CD8-positive, alpha-beta memory T cell (primary cell): ENCODE measurements around the gene ALKAL2. TPM values are rescaled to one million over a fixed set of nuclear protein-coding genes. Genes with fewer than 3 reads are reported as not detected.

ENCODE experiments used
- CTCF ChIA-PET: fragments of 350-600 bp; sonication (Branson Sonifier 250); formaldehyde crosslinking; loops from one replicate; lab custom pipeline; 2021; ENCODE audit warnings: antibody characterized with exemption; lab: Charles Lee
- POLR2A ChIA-PET: fragments of 350-600 bp; sonication (Branson Sonifier 250); formaldehyde crosslinking; loops from one replicate; lab custom pipeline; 2021; ENCODE audit warnings: antibody characterized with exemption; lab: Charles Lee
- DNase-seq, 5 donors: peaks; one replicate each; pipeline versions ENCODE4 v3.0.0 to v3.0.0-alpha.2; 2020 to 2022; ENCODE audit warnings: mixed read lengths in 1 of 5
- H3K27ac ChIP-seq: one replicate; pipeline ENCODE4 v1.7.0; 2013; ENCODE audit warnings: low read depth, mild to moderate bottlenecking, low read length, moderate library complexity
- H3K27me3 ChIP-seq: 2 replicates; pipeline ENCODE4 v1.7.0; 2013; ENCODE audit warnings: low read length, mild to moderate bottlenecking; ENCODE audit not compliant: insufficient read depth, poor library complexity, severe bottlenecking
- H3K36me3 ChIP-seq: 2 replicates; pipeline ENCODE4 v1.7.0; 2013; ENCODE audit warnings: mild to moderate bottlenecking, low read length, moderate library complexity; ENCODE audit not compliant: insufficient read depth
- H3K4me1 ChIP-seq: 2 replicates; pipeline ENCODE4 v1.7.0; 2013; ENCODE audit warnings: mild to moderate bottlenecking, low read length, moderate library complexity; ENCODE audit not compliant: insufficient read depth
- H3K4me3 ChIP-seq: 2 replicates; pipeline ENCODE4 v1.7.0; 2013; ENCODE audit warnings: mild to moderate bottlenecking, low read length
- H3K9me3 ChIP-seq: 2 replicates; pipeline ENCODE4 v1.7.0; 2013; ENCODE audit warnings: mild to moderate bottlenecking, low read length
- H3K27ac Mint-ChIP-seq, 8 donors: one replicate each; pipeline ENCODE4 v1.8.0; 2020 to 2021; ENCODE audit warnings: mixed read lengths in 8 of 8, mild to moderate bottlenecking in 6 of 8, inconsistent platforms in 3 of 8, moderate library complexity in 3 of 8
- H3K27me3 Mint-ChIP-seq, 2 donors: one replicate each; pipeline ENCODE4 v1.8.0; 2020 to 2021; ENCODE audit warnings: mixed read lengths in 2 of 2, mild to moderate bottlenecking in 1 of 2, moderate library complexity in 1 of 2
- H3K36me3 Mint-ChIP-seq, 3 donors: one replicate each; pipeline ENCODE4 v1.8.0; 2020 to 2021; ENCODE audit warnings: mixed read lengths in 3 of 3, inconsistent platforms in 1 of 3, mild to moderate bottlenecking in 1 of 3
- H3K4me1 Mint-ChIP-seq, 3 donors: one replicate each; pipeline ENCODE4 v1.8.0; 2020 to 2021; ENCODE audit warnings: mixed read lengths in 3 of 3, inconsistent platforms in 1 of 3, mild to moderate bottlenecking in 1 of 3
- H3K4me3 Mint-ChIP-seq, 7 donors: one replicate each; pipeline ENCODE4 v1.8.0; 2020 to 2021; ENCODE audit warnings: mixed read lengths in 7 of 7, mild to moderate bottlenecking in 6 of 7, moderate library complexity in 4 of 7, inconsistent platforms in 2 of 7
- H3K9me3 Mint-ChIP-seq, 5 donors: one replicate each; pipeline ENCODE4 v1.8.0; 2020 to 2022; ENCODE audit warnings: mixed read lengths in 5 of 5, mild to moderate bottlenecking in 3 of 5, moderate library complexity in 2 of 5, inconsistent platforms in 1 of 5
- polyA plus RNA-seq: library from polyadenylated mRNA; unstranded; fragments of 300-500 nt; fragmentation: Illumina TruSeq; gene quantifications from one replicate; pipeline ENCODE4 v1.2.3, GENCODE V29; 2021
- total RNA-seq, 2 experiments: library from RNA; stranded (reverse); gene quantifications; one replicate each; pipeline ENCODE4 v1.2.3, GENCODE V29; 2021

ALKAL2 gene
- total and polyA plus RNA-seq, 3 experiments from 2014 or later = not detected

DNA sequence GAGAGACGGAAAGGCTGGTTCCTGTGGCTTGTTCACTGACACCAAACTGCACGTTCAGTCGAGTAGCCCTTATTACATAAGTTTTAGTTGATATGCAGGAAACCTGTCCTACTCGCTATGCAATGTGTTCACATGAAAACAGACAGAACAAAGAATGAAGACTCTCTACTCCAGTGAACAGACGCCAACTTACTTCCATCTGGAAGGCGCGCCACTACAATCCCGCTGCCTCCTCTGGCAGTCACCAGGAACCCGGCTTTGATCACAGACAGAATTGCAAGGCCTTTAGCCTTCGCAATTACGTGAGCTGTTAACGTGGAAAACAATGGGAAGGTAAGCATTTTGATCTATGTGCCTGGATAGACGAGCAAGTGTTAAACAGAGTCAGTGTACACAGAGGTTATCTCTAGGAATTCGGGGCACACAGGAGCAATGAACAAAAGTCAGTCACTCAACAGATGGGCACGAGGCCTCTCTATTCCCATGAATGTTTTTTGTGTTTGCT, 38.3 kb downstream of the ALKAL2 start:
- no peaks in the 10 kb centered on the region for H3K4me1 ChIP-seq
- no peaks in the 10 kb centered on the region for H3K27me3 ChIP-seq
- Mint-ChIP-seq H3K4me1 (peaks cover 4 to 7% (median 6%) of the 10 kb centered on the region in 3 donors), H3K27ac (no peak overlapping the region), H3K36me3 (peaks cover 0 to 58% (median 16%) of the 10 kb centered on the region in 3 donors), H3K9me3 (no peaks in the 10 kb centered on the region), H3K4me3 (no peak overlapping the region), H3K27me3 (no peaks in the 10 kb centered on the region)
- H3K9me3 ChIP-seq = no peaks in the 10 kb centered on the region
- ChIA-PET CTCF (interaction anchor here (1.0 to 1.5 kb wide), 2 partner anchors 11 to 387 kb away, joined by 3 to 4 read pairs; no protein-coding TSS in a partner anchor), POLR2A (no interaction called here)
- no peak overlapping the region for H3K4me3 ChIP-seq
- H3K27ac ChIP-seq = no peak overlapping the region
- H3K36me3 ChIP-seq = peaks cover 13% of the 10 kb centered on the region
- no peak for DNase-seq

DNA sequence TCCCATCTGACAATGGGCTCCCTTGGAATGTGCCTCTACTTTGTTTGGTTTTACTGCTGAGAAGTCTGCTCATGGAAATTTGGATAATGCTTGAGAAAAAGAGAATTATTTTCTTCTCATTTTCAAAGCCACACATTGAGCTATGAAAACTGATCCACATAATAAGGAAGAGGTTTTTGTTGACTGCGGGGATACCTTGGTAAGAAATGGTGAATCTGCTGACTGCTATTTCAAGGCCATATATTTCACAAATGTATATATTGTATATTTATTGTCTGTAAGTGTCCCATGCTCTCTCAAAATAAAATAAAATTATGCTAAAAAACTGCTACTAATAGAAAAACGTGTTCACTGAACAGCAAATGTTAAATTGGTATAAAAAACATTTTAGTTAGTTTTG, 39.2 kb downstream of the ALKAL2 start:
- Histone ChIP-seq H3K27me3 (no peaks in the 10 kb centered on the region), H3K27ac (no peak overlapping the region), H3K4me3 (no peak overlapping the region), H3K36me3 (peaks cover 13% of the 10 kb centered on the region), H3K9me3 (no peaks in the 10 kb centered on the region), H3K4me1 (no peaks in the 10 kb centered on the region)
- no peak for DNase-seq
- H3K36me3 Mint-ChIP-seq = peaks cover 2 to 65% (median 23%) of the 10 kb centered on the region in 3 donors
- H3K27me3 Mint-ChIP-seq = no peaks in the 10 kb centered on the region
- POLR2A ChIA-PET = interaction anchor here (0.6 kb wide), 1 partner anchor 186 kb away, joined by 4 read pairs; no protein-coding TSS in a partner anchor
- no peak overlapping the region for H3K27ac Mint-ChIP-seq
- no peak overlapping the region for H3K4me3 Mint-ChIP-seq
- no peaks in the 10 kb centered on the region for H3K9me3 Mint-ChIP-seq
- CTCF ChIA-PET = no interaction called here
- H3K4me1 Mint-ChIP-seq = peaks cover 4 to 7% (median 6%) of the 10 kb centered on the region in 3 donors

DNA sequence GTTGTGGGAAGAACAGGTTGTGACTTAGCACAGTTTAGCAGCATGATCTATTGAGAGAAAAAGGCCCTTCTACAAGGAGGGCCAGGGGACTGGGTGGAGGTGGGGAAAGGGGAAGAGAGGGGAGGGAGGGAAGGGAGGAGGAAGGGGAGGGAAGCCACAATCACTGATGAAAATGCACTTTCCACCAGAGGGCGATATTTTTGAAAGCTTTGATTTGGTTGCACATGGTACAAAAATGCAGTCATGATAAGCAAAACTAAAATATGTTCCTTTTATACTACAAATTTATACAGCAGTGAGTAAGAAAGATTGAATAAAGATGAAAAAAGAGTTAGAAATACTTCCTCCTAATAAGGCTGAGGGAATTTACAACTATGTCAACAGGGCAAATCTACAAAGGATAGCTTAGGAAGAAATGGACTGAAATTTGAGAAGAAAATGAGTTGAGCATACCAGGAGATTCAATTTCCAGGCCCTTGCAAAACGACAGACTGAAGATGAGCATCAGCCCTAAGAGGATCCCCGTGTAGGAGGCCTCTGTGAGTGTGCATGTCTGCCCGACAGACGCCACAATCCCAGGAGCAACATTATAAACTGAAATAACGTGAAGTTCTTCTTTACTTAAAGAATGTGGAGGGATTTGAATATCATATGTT, 41.3 kb downstream of the ALKAL2 start:
- H3K4me1 ChIP-seq = no peaks in the 10 kb centered on the region
- Mint-ChIP-seq H3K9me3 (no peaks in the 10 kb centered on the region), H3K4me3 (no peak overlapping the region), H3K36me3 (peaks cover 17 to 68% (median 31%) of the 10 kb centered on the region in 3 donors), H3K27ac (peak overlapping the region in 2 of 8 donors; percentile 73 to 74), H3K27me3 (no peaks in the 10 kb centered on the region), H3K4me1 (peaks cover 4 to 7% (median 6%) of the 10 kb centered on the region in 3 donors)
- H3K36me3 ChIP-seq = peaks cover 13% of the 10 kb centered on the region
- ChIA-PET POLR2A (no interaction called here), CTCF (interaction anchor here (0.8 to 3.4 kb wide), 4 partner anchors 10 to 391 kb away, joined by 3 to 21 read pairs (median 4); no protein-coding TSS in a partner anchor)
- no peak overlapping the region for H3K4me3 ChIP-seq
- H3K27ac ChIP-seq = no peak overlapping the region
- no peaks in the 10 kb centered on the region for H3K27me3 ChIP-seq
- DNase-seq = peak in 2 of 5 donors; percentile 24 to 44
- no peaks in the 10 kb centered on the region for H3K9me3 ChIP-seq

DNA sequence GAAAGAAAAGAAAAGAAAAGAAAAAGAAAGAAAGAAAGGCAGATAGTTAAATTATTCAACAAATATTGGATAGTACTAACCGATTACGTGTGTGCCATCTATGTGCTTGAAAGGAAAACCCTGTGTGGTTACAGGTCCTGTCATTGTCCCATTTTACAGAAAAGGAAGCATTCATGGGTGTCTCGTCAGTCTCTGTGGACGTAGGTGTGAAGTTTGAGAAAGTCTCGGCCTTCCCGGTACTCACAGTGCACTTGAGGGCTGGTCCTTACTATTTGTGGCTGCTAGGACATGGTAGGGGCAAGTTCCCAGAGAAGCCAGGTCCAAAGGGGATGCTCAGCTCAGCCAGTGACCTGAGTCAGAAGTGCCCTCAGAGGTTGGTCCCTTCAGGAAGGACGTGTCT, 43.3 kb downstream of the ALKAL2 start:
- Mint-ChIP-seq H3K36me3 (peaks cover 29 to 74% (median 43%) of the 10 kb centered on the region in 3 donors), H3K4me1 (peaks cover 4 to 7% (median 6%) of the 10 kb centered on the region in 3 donors), H3K27me3 (no peaks in the 10 kb centered on the region), H3K9me3 (peaks cover 0 to 7% (median 4%) of the 10 kb centered on the region in 5 donors), H3K27ac (peak overlapping the region in 1 of 8 donors; percentile 18), H3K4me3 (no peak overlapping the region)
- Histone ChIP-seq H3K4me3 (no peak overlapping the region), H3K36me3 (peaks cover 7% of the 10 kb centered on the region), H3K27me3 (no peaks in the 10 kb centered on the region), H3K27ac (no peak overlapping the region), H3K9me3 (no peaks in the 10 kb centered on the region), H3K4me1 (no peaks in the 10 kb centered on the region)
- ChIA-PET POLR2A (no interaction called here), CTCF (interaction anchor here (1.4 kb wide), 1 partner anchor 392 kb away, joined by 3 read pairs; no protein-coding TSS in a partner anchor)
- no peak for DNase-seq

DNA sequence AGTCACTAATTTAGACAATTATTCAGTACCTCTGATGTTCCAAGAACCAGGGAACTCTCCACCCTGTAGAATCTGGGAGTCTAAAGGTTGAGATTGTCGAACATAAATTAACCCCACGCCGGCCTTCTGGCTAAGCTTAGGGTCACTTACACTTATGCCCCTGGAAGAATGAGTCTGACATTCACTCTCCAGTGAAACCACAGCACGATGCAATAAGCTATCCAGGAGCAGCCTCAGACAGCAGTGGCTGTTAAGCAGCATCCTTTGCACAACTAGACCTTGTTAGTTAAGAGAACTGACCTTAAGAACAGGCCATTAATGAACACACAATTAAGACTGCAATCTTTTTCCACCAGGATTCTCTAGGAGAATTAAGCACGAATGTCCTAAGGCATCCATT, 49.0 kb downstream of the ALKAL2 start:
- H3K9me3 Mint-ChIP-seq = peaks cover 0 to 7% (median 4%) of the 10 kb centered on the region in 5 donors
- no peaks in the 10 kb centered on the region for H3K9me3 ChIP-seq
- peaks cover 16 to 17% (median 17%) of the 10 kb centered on the region in 3 donors for H3K4me1 Mint-ChIP-seq
- POLR2A ChIA-PET = no interaction called here
- H3K4me1 ChIP-seq = peaks cover 5% of the 10 kb centered on the region
- H3K4me3 ChIP-seq = no peak overlapping the region
- H3K27me3 Mint-ChIP-seq = no peaks in the 10 kb centered on the region
- H3K36me3 ChIP-seq = no peaks in the 10 kb centered on the region
- H3K27me3 ChIP-seq = no peaks in the 10 kb centered on the region
- peaks cover 31 to 64% (median 32%) of the 10 kb centered on the region in 3 donors for H3K36me3 Mint-ChIP-seq
- CTCF ChIA-PET = interaction anchor here (1.3 kb wide), 1 partner anchor 11 kb away, joined by 4 read pairs; no protein-coding TSS in a partner anchor
- H3K27ac Mint-ChIP-seq = peak overlapping the region in 3 of 8 donors; percentile 8 to 62 (median 33)
- H3K4me3 Mint-ChIP-seq = no peak overlapping the region
- no peak overlapping the region for H3K27ac ChIP-seq
- DNase-seq = no peak

DNA sequence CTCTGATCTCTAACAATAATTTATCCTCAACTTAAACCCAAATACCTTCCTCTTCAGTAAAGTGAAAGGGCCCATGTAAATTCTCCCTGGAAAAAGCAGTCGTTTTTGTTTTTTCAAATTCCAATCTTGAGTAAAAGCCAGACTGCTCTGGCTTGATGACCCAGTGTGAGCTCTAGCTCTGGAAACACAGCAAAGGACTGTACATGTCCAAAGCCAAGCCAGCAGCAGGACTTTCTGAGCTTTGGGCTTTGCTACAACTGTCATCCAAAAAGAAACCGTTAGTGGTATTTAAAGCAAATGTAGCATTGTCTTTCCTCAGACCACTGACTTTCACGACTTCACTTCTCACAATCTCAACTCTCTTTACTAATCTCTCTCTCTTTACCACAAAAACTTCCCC, 49.5 kb downstream of the ALKAL2 start:
- Mint-ChIP-seq H3K27me3 (no peaks in the 10 kb centered on the region), H3K27ac (peak overlapping the region in 3 of 8 donors; percentile 8 to 62 (median 33)), H3K4me1 (peaks cover 16 to 17% (median 17%) of the 10 kb centered on the region in 3 donors), H3K36me3 (peaks cover 28 to 64% (median 28%) of the 10 kb centered on the region in 3 donors), H3K4me3 (no peak overlapping the region), H3K9me3 (peaks cover 0 to 7% (median 4%) of the 10 kb centered on the region in 5 donors)
- Histone ChIP-seq H3K4me3 (no peak overlapping the region), H3K27ac (no peak overlapping the region), H3K36me3 (no peaks in the 10 kb centered on the region), H3K27me3 (no peaks in the 10 kb centered on the region), H3K4me1 (peaks cover 5% of the 10 kb centered on the region), H3K9me3 (no peaks in the 10 kb centered on the region)
- POLR2A ChIA-PET = interaction anchor here (0.6 kb wide), 1 partner anchor 10 kb away, joined by 3 read pairs; no protein-coding TSS in a partner anchor
- CTCF ChIA-PET = interaction anchor here (1.3 kb wide), 1 partner anchor 12 kb away, joined by 4 read pairs; no protein-coding TSS in a partner anchor
- DNase-seq = no peak

DNA sequence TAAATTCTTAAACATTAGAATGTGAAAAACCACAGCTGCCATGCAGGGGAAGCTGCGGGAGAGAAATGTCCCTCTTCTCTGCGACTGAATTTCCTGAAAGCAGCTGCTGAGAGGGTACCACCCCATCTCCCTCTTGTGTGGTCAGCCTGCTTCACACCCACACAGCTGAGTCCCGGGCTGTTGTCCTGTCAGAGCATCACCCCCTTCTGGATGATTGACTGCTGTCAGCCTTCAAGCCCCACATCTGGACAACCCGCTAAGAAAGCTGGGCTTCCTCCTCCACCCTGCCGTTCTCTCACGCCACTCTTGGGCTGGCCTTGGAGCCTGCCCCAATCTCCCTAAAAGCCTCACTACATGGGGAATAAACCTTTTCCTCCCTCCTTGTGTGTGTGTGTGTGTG, 50.0 kb downstream of the ALKAL2 start:
- Mint-ChIP-seq H3K36me3 (peaks cover 22 to 64% (median 25%) of the 10 kb centered on the region in 3 donors), H3K27me3 (no peaks in the 10 kb centered on the region), H3K4me1 (peaks cover 16 to 17% (median 17%) of the 10 kb centered on the region in 3 donors), H3K4me3 (peak overlapping the region in 3 of 7 donors; percentile 48 to 59 (median 58)), H3K9me3 (peaks cover 0 to 7% (median 4%) of the 10 kb centered on the region in 5 donors), H3K27ac (peak overlapping the region in 1 of 8 donors; percentile 62)
- Histone ChIP-seq H3K9me3 (no peaks in the 10 kb centered on the region), H3K4me3 (no peak overlapping the region), H3K36me3 (no peaks in the 10 kb centered on the region), H3K4me1 (peaks cover 5% of the 10 kb centered on the region), H3K27ac (no peak overlapping the region), H3K27me3 (no peaks in the 10 kb centered on the region)
- POLR2A ChIA-PET = interaction anchor here (0.6 kb wide), 1 partner anchor 10 kb away, joined by 3 read pairs; no protein-coding TSS in a partner anchor
- CTCF ChIA-PET = interaction anchor here (1.3 kb wide), 1 partner anchor 399 kb away, joined by 3 read pairs; no protein-coding TSS in a partner anchor
- peak in 1 of 5 donors; percentile 7 for DNase-seq
